Esophagus muscularis mucosa (tissue), 4 donors: ENCODE measurements around the gene PITPNM3. TPM values are rescaled to one million over a fixed set of nuclear protein-coding genes. Genes with fewer than 3 reads are reported as not detected.

ENCODE experiments used
- DNase-seq: peaks from one replicate; pipeline ENCODE4 v3.0.0-alpha.2; 2017; ENCODE audit errors: extremely low spot score
- H3K27ac ChIP-seq, 4 donors: fragments of 200-600 bp; sonication (generic); replicated peaks in 1 of 4; 1 replicate in 3 of 4; 2 replicates in 1 of 4; pipeline ENCODE4 v1.5.1; 2016 to 2019; ENCODE audit warnings: mild to moderate bottlenecking in 1 of 4
- H3K27me3 ChIP-seq, 4 donors: fragments of 200-600 bp; sonication (generic); one replicate each; pipeline versions ENCODE4 v1.5.1 to v1.6.0; 2016 to 2019
- H3K36me3 ChIP-seq, 4 donors: fragments of 200-600 bp; sonication (generic); one replicate each; pipeline ENCODE4 v1.5.1; 2016 to 2019
- H3K4me1 ChIP-seq, 4 donors: fragments of 200-600 bp; sonication (generic); one replicate each; pipeline ENCODE4 v1.5.1; 2016 to 2019
- H3K4me3 ChIP-seq, 4 donors: fragments of 200-600 bp; sonication (generic); 1 replicate in 2 of 4; 2 replicates in 2 of 4; pipeline ENCODE4 v1.5.1; 2016 to 2019; ENCODE audit warnings: mild to moderate bottlenecking in 4 of 4, moderate library complexity in 1 of 4
- H3K9me3 ChIP-seq, 4 donors: fragments of 200-600 bp; sonication (generic); 1 replicate in 3 of 4; 2 replicates in 1 of 4; pipeline ENCODE4 v1.5.1; 2016 to 2019
- EP300 ChIP-seq: sonication (generic); formaldehyde crosslinking; IDR thresholded peaks from one replicate; pipeline ENCODE4 v1.6.1; 2017; ENCODE audit warnings: antibody characterized with exemption
- POLR2A ChIP-seq: fragments of 450-650 bp; IDR thresholded peaks from one replicate; pipeline ENCODE4 v1.6.1; 2017; ENCODE audit warnings: antibody characterized with exemption, moderate library complexity, mild to moderate bottlenecking, low read depth
- POLR2AphosphoS5 ChIP-seq, 2 donors: sonication (generic); formaldehyde crosslinking; IDR thresholded peaks; one replicate each; pipeline ENCODE4 v1.6.1; 2017; ENCODE audit warnings: antibody characterized with exemption in 2 of 2
- WGBS: methylation state at CpG from one replicate; pipeline ENCODE4 v1.1.5; 2018; 5-methylcytosine and 5-hydroxymethylcytosine counted together
- intact Hi-C: fragments of 100-400 bp; cut with DNase I; formaldehyde crosslinking; loops from one replicate; pipeline ENCODE4 v1.15.1; 2023
- total RNA-seq, 4 donors: library from RNA; depleted of rRNA; stranded (reverse); fragments of >200 nt; gene quantifications; one replicate each; pipeline versions ENCODE4 v1.1.0 to v1.2.1, GENCODE V29; 2016
- TF ChIP-seq, protein P1 (sequence below), 3 experiments: fragments of 200-600 bp in 2 of 3; fragments of 450-650 bp in 1 of 3; sonication (generic) in 2 of 3; IDR thresholded peaks; one replicate each; pipeline ENCODE4 v1.5.1; 2017 to 2019; ENCODE audit warnings: antibody characterized with exemption in 3 of 3, mild to moderate bottlenecking in 2 of 3, moderate library complexity in 1 of 3

Gene PITPNM3
- total RNA-seq, 4 donors from 2014 or later, result 46.5 to 93.2 (median 68.9) TPM

GRCh38 chr17:6526362-6527152 lies 29.8 kb downstream of the PITPNM3 start:
- Histone ChIP-seq H3K4me3 (no peak overlapping the region), H3K4me1 (peaks cover 0 to 32% (median 27%) of the 10 kb centered on the region in 4 donors), H3K36me3 (peaks cover 0 to 27% (median 4%) of the 10 kb centered on the region in 4 donors), H3K9me3 (no peaks in the 10 kb centered on the region), H3K27me3 (no peaks in the 10 kb centered on the region), H3K27ac (no peak overlapping the region)
- intact Hi-C loops, result no loop called here
- 90% methylated on average over 6 of the region's 6 CpGs for WGBS
- TF ChIP-seq EP300 (no peak), POLR2AphosphoS5 (IDR thresholded peaks at IDR 0.05) (no peak), POLR2A (no peak)
- TF ChIP-seq, protein P1, sequence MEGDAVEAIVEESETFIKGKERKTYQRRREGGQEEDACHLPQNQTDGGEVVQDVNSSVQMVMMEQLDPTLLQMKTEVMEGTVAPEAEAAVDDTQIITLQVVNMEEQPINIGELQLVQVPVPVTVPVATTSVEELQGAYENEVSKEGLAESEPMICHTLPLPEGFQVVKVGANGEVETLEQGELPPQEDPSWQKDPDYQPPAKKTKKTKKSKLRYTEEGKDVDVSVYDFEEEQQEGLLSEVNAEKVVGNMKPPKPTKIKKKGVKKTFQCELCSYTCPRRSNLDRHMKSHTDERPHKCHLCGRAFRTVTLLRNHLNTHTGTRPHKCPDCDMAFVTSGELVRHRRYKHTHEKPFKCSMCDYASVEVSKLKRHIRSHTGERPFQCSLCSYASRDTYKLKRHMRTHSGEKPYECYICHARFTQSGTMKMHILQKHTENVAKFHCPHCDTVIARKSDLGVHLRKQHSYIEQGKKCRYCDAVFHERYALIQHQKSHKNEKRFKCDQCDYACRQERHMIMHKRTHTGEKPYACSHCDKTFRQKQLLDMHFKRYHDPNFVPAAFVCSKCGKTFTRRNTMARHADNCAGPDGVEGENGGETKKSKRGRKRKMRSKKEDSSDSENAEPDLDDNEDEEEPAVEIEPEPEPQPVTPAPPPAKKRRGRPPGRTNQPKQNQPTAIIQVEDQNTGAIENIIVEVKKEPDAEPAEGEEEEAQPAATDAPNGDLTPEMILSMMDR (IDR thresholded peaks at IDR 0.05), result no peak
- no peak for DNase-seq

DNA sequence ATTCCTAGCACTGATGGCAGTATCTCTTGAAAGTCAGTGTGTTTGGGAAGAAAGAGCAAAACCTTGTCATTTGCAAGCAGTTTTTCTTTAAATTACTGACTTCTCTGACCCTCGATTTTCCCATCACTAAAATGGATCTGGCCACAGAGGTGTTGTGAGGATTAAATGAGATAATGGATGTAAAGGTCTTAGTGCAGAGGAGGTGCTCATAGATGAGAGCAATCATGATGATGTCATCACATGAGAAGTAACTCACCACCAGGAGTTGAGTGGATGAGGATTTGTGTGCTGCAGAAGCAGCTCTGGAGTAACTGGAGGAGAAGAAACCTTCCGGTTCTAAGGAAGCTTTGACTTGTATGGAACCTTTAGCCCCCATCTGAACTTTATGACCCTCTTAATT lies 30.6 kb downstream of the PITPNM3 start:
- Histone ChIP-seq H3K4me1 (peaks cover 0 to 24% (median 19%) of the 10 kb centered on the region in 4 donors), H3K4me3 (no peak overlapping the region), H3K9me3 (no peaks in the 10 kb centered on the region), H3K27me3 (no peaks in the 10 kb centered on the region), H3K36me3 (peaks cover 0 to 30% (median 4%) of the 10 kb centered on the region in 4 donors), H3K27ac (no peak overlapping the region)
- intact Hi-C loops, result no loop called here
- TF ChIP-seq POLR2A (no peak), POLR2AphosphoS5 (IDR thresholded peaks at IDR 0.05) (no peak), EP300 (no peak)
- TF ChIP-seq, protein P1 (IDR thresholded peaks at IDR 0.05), result no peak
- WGBS, result 97% methylated on average over 2 of the region's 2 CpGs
- no peak for DNase-seq

DNA sequence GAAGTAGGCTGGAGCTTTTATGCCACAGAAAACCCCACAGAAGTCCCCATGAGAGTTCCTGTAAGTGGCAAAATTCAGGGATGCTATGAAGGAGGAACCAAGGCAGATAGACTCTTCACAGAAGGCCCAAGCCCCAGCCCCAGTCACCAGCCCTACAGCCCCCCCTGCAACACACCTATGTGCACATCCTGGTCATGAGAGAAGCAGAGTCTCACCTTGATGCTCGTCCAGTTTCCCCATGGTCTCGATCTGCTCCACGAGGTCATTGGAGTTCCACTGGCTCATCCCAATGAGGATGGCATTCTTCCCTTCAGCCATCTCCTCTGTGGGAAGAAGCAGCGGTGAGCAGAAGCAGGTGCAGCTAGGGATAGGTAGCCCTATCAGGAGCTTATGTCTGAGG lies 31.2 kb downstream of the PITPNM3 start:
- H3K4me3 ChIP-seq, result no peak overlapping the region
- peak overlapping the region in 3 of 4 donors; percentile 22 to 72 (median 23) for H3K27ac ChIP-seq
- no peak for TF ChIP-seq POLR2AphosphoS5 (IDR thresholded peaks at IDR 0.05)
- no peak for TF ChIP-seq EP300
- TF ChIP-seq, protein P1 (IDR thresholded peaks at IDR 0.05), result no peak
- no peak for TF ChIP-seq POLR2A
- WGBS, result 99% methylated on average over 4 of the region's 4 CpGs
- peaks cover 0 to 21% (median 18%) of the 10 kb centered on the region in 4 donors for H3K4me1 ChIP-seq
- H3K27me3 ChIP-seq, result no peaks in the 10 kb centered on the region
- no peaks in the 10 kb centered on the region for H3K9me3 ChIP-seq
- H3K36me3 ChIP-seq, result peaks cover 0 to 30% (median 4%) of the 10 kb centered on the region in 4 donors
- intact Hi-C loops, result no loop called here
- DNase-seq, result no peak

DNA sequence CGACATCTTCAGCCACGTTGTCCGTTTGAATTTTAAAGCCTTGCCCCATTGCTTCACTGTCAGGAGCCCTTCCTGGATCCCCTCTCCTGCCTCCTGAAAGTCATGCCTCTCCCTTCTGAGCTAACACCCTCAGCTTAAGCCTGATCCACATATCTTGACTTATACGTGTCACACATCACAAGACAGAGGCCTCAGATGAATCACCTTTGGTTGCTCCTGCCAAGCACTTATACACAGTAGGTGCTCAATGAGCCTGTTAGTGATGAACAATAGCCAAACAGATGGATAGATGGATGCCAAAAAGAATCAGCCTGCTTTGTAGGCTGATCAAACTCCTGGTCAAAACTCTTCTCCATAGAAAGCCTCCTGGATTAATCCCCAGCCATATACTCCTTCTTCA lies 31.8 kb downstream of the PITPNM3 start:
- WGBS, result 81% methylated on average over 4 of the region's 4 CpGs
- intact Hi-C loops, result no loop called here
- Histone ChIP-seq H3K36me3 (peaks cover 0 to 30% (median 4%) of the 10 kb centered on the region in 4 donors), H3K27me3 (no peaks in the 10 kb centered on the region), H3K4me3 (no peak overlapping the region), H3K4me1 (peaks cover 0 to 18% (median 13%) of the 10 kb centered on the region in 4 donors), H3K9me3 (no peaks in the 10 kb centered on the region), H3K27ac (peak overlapping the region in 2 of 4 donors; percentile 23 to 72)
- DNase-seq, result no peak
- TF ChIP-seq POLR2A (no peak), POLR2AphosphoS5 (IDR thresholded peaks at IDR 0.05) (no peak), EP300 (no peak)
- TF ChIP-seq, protein P1 (IDR thresholded peaks at IDR 0.05), result no peak
